Activated B cell treated with CpG ODN at 0.5 μM for 24 hours (primary cell): ENCODE results near the gene PLA2G6. TPM values are rescaled to one million over a fixed set of nuclear protein-coding genes. Genes with fewer than 3 reads are reported as not detected.

ENCODE experiments used
- ATAC-seq: fragments of 200-7000 bp; cut with Tn5 transposase; one replicate; pipeline ENCODE4 v1.10.0; 2021; ENCODE audit warnings: low read depth, mild to moderate bottlenecking, moderate library complexity
- CTCF ChIA-PET: fragments of 350-600 bp; sonication (Branson Sonifier 250); formaldehyde crosslinking; loops from one replicate; lab custom pipeline; 2021; ENCODE audit warnings: antibody characterized with exemption; lab: Charles Lee
- POLR2A ChIA-PET: fragments of 350-600 bp; sonication (Branson Sonifier 250); formaldehyde crosslinking; loops from one replicate; lab custom pipeline; 2021; ENCODE audit warnings: antibody characterized with exemption; lab: Charles Lee
- DNase-seq: peaks from one replicate; pipeline ENCODE4 v3.0.0; 2022
- H3K27ac Mint-ChIP-seq: one replicate; pipeline ENCODE4 v1.8.0; 2020; ENCODE audit warnings: mixed read lengths
- H3K27me3 Mint-ChIP-seq: one replicate; pipeline ENCODE4 v1.8.0; 2021; ENCODE audit warnings: mixed read lengths
- H3K36me3 Mint-ChIP-seq: one replicate; pipeline ENCODE4 v1.8.0; 2021; ENCODE audit warnings: low read depth, mixed read lengths
- H3K4me1 Mint-ChIP-seq: one replicate; pipeline ENCODE4 v1.8.0; 2021; ENCODE audit warnings: mixed read lengths
- H3K4me3 Mint-ChIP-seq: one replicate; pipeline ENCODE4 v1.8.0; 2020; ENCODE audit warnings: mild to moderate bottlenecking, mixed read lengths
- H3K9me3 Mint-ChIP-seq: one replicate; pipeline ENCODE4 v1.8.0; 2020; ENCODE audit warnings: mixed read lengths
- CTCF ChIP-seq: fragments of 200-600 bp; IDR thresholded peaks from one replicate; pipeline ENCODE4 v1.8.0; 2022; ENCODE audit warnings: antibody characterized with exemption, mild to moderate bottlenecking
- intact Hi-C: fragments of 100-400 bp; cut with micrococcal nuclease; formaldehyde crosslinking; loops from one replicate; pipeline ENCODE4 v1.15.1; 2024
- total RNA-seq: library from RNA; stranded (reverse); gene quantifications from 2 replicates; pipeline ENCODE4 v1.2.3, GENCODE V29; 2022

PLA2G6 gene
- total RNA-seq, 1 donor from 2014 or later: 64.0 TPM

GRCh38 chr22:38196791-38197419 is 15.3 kb upstream of the PLA2G6 start:
- Mint-ChIP-seq H3K4me3 (no peak overlapping the region), H3K9me3 (no peaks in the 10 kb centered on the region), H3K36me3 (no peaks in the 10 kb centered on the region), H3K4me1 (peaks cover 31% of the 10 kb centered on the region), H3K27me3 (peaks cover 13% of the 10 kb centered on the region), H3K27ac (no peak overlapping the region)
- POLR2A ChIA-PET: no interaction called here
- ATAC-seq: no peak
- intact Hi-C loops: no loop called here
- DNase-seq: no peak
- CTCF ChIA-PET: no interaction called here
- no peak for TF ChIP-seq CTCF

- Mint-ChIP-seq H3K27ac (no peak overlapping the region), H3K9me3 (no peaks in the 10 kb centered on the region), H3K4me3 (no peak overlapping the region), H3K4me1 (peaks cover 6% of the 10 kb centered on the region), H3K36me3 (no peaks in the 10 kb centered on the region), H3K27me3 (peaks cover 20% of the 10 kb centered on the region)
- ChIA-PET POLR2A (interaction anchor here (0.7 to 1.3 kb wide), 2 partner anchors 12 to 30 kb away, joined by 3 to 6 read pairs; partner anchors contain the start of gene PLA2G6), CTCF (no interaction called here)
- no peak for ATAC-seq
- TF ChIP-seq CTCF: no peak
- DNase-seq: no peak
- intact Hi-C loops: no loop called here
These were observed 11.9 kb upstream of the PLA2G6 start for GRCh38 chr22:38193580-38193979.

- POLR2A ChIA-PET: interaction anchor here (1.3 kb wide), 1 partner anchor 11 kb away, joined by 6 read pairs; the partner anchor contains the start of gene PLA2G6
- Mint-ChIP-seq H3K27me3 (peaks cover 22% of the 10 kb centered on the region), H3K9me3 (no peaks in the 10 kb centered on the region), H3K36me3 (no peaks in the 10 kb centered on the region), H3K4me3 (no peak overlapping the region), H3K4me1 (peaks cover 3% of the 10 kb centered on the region), H3K27ac (no peak overlapping the region)
- TF ChIP-seq CTCF: no peak
- DNase-seq (no peak), ATAC-seq (no peak)
- intact Hi-C loops: no loop called here
- CTCF ChIA-PET: no interaction called here
These were observed 10.8 kb upstream of the PLA2G6 start for GRCh38 chr22:38192475-38192863.

- TF ChIP-seq CTCF: no peak
- CTCF ChIA-PET: no interaction called here
- Mint-ChIP-seq H3K27ac (no peak overlapping the region), H3K4me1 (peaks cover 3% of the 10 kb centered on the region), H3K4me3 (no peak overlapping the region), H3K9me3 (no peaks in the 10 kb centered on the region), H3K27me3 (peaks cover 22% of the 10 kb centered on the region), H3K36me3 (no peaks in the 10 kb centered on the region)
- POLR2A ChIA-PET: interaction anchor here (1.3 kb wide), 1 partner anchor 10 kb away, joined by 6 read pairs; the partner anchor contains the start of gene PLA2G6
- intact Hi-C loops: no loop called here
- ATAC-seq: no peak
- no peak for DNase-seq
These were observed 10.3 kb upstream of the PLA2G6 start for GRCh38 chr22:38191731-38192474.

- Mint-ChIP-seq H3K27me3 (peaks cover 25% of the 10 kb centered on the region), H3K9me3 (no peaks in the 10 kb centered on the region), H3K4me3 (no peak overlapping the region), H3K4me1 (peaks cover 3% of the 10 kb centered on the region), H3K27ac (no peak overlapping the region), H3K36me3 (no peaks in the 10 kb centered on the region)
- ATAC-seq (no peak), DNase-seq (no peak)
- ChIA-PET CTCF (interaction anchor here (0.6 kb wide), 1 partner anchor 97 kb away, joined by 5 read pairs; no protein-coding TSS in a partner anchor), POLR2A (no interaction called here)
- TF ChIP-seq CTCF: no peak
- intact Hi-C loops: no loop called here
These were observed 9.4 kb upstream of the PLA2G6 start for GRCh38 chr22:38191055-38191454.
